ENCODE data around the gene ISM1. TPM values are rescaled to one million over a fixed set of nuclear protein-coding genes. Genes with fewer than 3 reads are reported as not detected.

ISM1 gene
- total and polyA plus RNA-seq, 2 experiments from 2014 or later = 0.15 to 0.63 TPM

GRCh38 chr20:13288357-13288756, 67.3 kb downstream of the ISM1 start (continued):
- TF ChIP-seq CTCF (conservative IDR thresholded peaks at IDR 0.05; ENCODE audit: low read depth in 2 of 2) (no peak), REST (IDR thresholded peaks at IDR 0.05; ENCODE audit: unreplicated experiment) (no peak), POLR2AphosphoS5 (IDR thresholded peaks at IDR 0.05; ENCODE audit: low read depth) (no peak), EZH2 (IDR thresholded peaks at IDR 0.05; ENCODE audit: low read depth, unreplicated experiment) (no peak), NANOG (IDR thresholded peaks at IDR 0.05; ENCODE audit: borderline replicate concordance) (no peak), EZH2phosphoT487 (IDR thresholded peaks at IDR 0.05; ENCODE audit: unreplicated experiment) (no peak)

- Mint-ChIP-seq H3K4me3 (no peak overlapping the region), H3K27ac (no peak overlapping the region), H3K36me3 (ENCODE audit: low read depth) (peaks cover 3% of the 10 kb centered on the region; the same call in 1 of the 3 replicates), H3K9me3 (no peaks in the 10 kb centered on the region), H3K4me1 (peaks cover 8% of the 10 kb centered on the region), H3K27me3 (ENCODE audit: insufficient read depth, low read depth, poor library complexity) (peaks cover 7% of the 10 kb centered on the region)
- Histone ChIP-seq H3K4me3 (no peak overlapping the region), H3F3A (replicated peaks; ENCODE audit: low read depth) (no peaks in the 10 kb centered on the region), H3K27me3 (ENCODE audit: insufficient read depth) (no peaks in the 10 kb centered on the region), H3K79me2 (replicated peaks; ENCODE audit: insufficient read depth) (no peaks in the 10 kb centered on the region), H3K27ac (ENCODE audit: low read depth) (no peak overlapping the region), H3K4me1 (ENCODE audit: insufficient read depth) (no peaks in the 10 kb centered on the region), H4K20me1 (replicated peaks; ENCODE audit: insufficient read depth) (no peaks in the 10 kb centered on the region), H3K4me2 (no peak overlapping the region), H3K36me3 (ENCODE audit: insufficient read depth) (no peaks in the 10 kb centered on the region), H3K9me2 (ENCODE audit: insufficient read depth) (no peaks in the 10 kb centered on the region), H2AFZ (no peak overlapping the region)
- no peak for ATAC-seq
- DNase-seq (ENCODE audit: low spot score) = no peak
- no peak for TF ChIP-seq REST (IDR thresholded peaks at IDR 0.05; ENCODE audit: unreplicated experiment)
- TF ChIP-seq ZNF331 (CRISPR knock-in tag; IDR thresholded peaks at IDR 0.05; ENCODE audit: low read depth) = no peak
- TF ChIP-seq STAT1 (IDR thresholded peaks at IDR 0.05; ENCODE audit: unreplicated experiment) = no peak
- TF ChIP-seq CREB1 (CRISPR knock-in tag; IDR thresholded peaks at IDR 0.05; ENCODE audit: low read depth) = no peak
- no peak for TF ChIP-seq NANOG (IDR thresholded peaks at IDR 0.05; ENCODE audit: borderline replicate concordance)
- TF ChIP-seq CTCF (conservative IDR thresholded peaks at IDR 0.05; ENCODE audit: low read depth in 2 of 2) = no peak
- no peak for TF ChIP-seq EZH2phosphoT487 (IDR thresholded peaks at IDR 0.05; ENCODE audit: unreplicated experiment)
- no peak for TF ChIP-seq ETS1 (IDR thresholded peaks at IDR 0.05)
- TF ChIP-seq ZNF114 (CRISPR knock-in tag; IDR thresholded peaks at IDR 0.05) = no peak
- TF ChIP-seq POLR2AphosphoS5 (IDR thresholded peaks at IDR 0.05; ENCODE audit: low read depth) = no peak
- no peak for TF ChIP-seq JUNB (IDR thresholded peaks at IDR 0.05; ENCODE audit: unreplicated experiment)
- no peak for TF ChIP-seq EZH2 (IDR thresholded peaks at IDR 0.05; ENCODE audit: low read depth, unreplicated experiment)
Measured at GRCh38 chr20:13289031-13289430, 68.0 kb downstream of the ISM1 start.
